ENCODE measurements around the gene BTLA. TPM values are rescaled to one million over a fixed set of nuclear protein-coding genes. Genes with fewer than 3 reads are reported as not detected.
A peak's percentile ranks its signal among the peaks of the same experiment; 100 is the strongest.

The BTLA gene
- polyA plus RNA-seq, 3 donors = 0.05 TPM; not detected in 2

GRCh38 chr3:112481302-112481721 lies 18.0 kb downstream of the BTLA start:
- Histone ChIP-seq H3K36me3 (replicated peaks in 1 of 2; ENCODE audit: control insufficient read depth in 1 of 2, insufficient read depth in 2 of 2, low read length in 2 of 2) (no peaks in the 10 kb centered on the region), H4K20me1 (ENCODE audit: insufficient read depth, low read length) (no peaks in the 10 kb centered on the region), H3K79me2 (ENCODE audit: insufficient read depth, low read length) (no peaks in the 10 kb centered on the region), H2AFZ (ENCODE audit: insufficient read depth, low read depth, low read length, poor library complexity, severe bottlenecking) (no peak overlapping the region), H3K27ac (ENCODE audit: low read depth in 1 of 2, low read length in 2 of 2) (no peak overlapping the region), H3K9me3 (replicated peaks in 1 of 2; ENCODE audit: control insufficient read depth in 1 of 2, insufficient read depth in 1 of 2, low read length in 2 of 2) (no peaks in the 10 kb centered on the region), H3K4me3 (replicated peaks in 1 of 3; ENCODE audit: low read depth in 2 of 3, low read length in 3 of 3) (no peak overlapping the region), H3K4me1 (ENCODE audit: control insufficient read depth in 1 of 2, insufficient read depth in 2 of 2, low read length in 2 of 2) (peaks cover 17 to 39% of the 10 kb centered on the region in 2 donors), H3K27me3 (ENCODE audit: control insufficient read depth in 2 of 2, insufficient read depth in 2 of 2, low read length in 2 of 2) (no peaks in the 10 kb centered on the region), H3K4me2 (replicated peaks; ENCODE audit: extremely low read depth, low read length, poor library complexity, severe bottlenecking) (no peak overlapping the region), H3K9ac (ENCODE audit: insufficient read depth, low read length, poor library complexity, severe bottlenecking) (no peak overlapping the region)
- Mint-ChIP-seq H3K4me1 (peaks cover 47% of the 10 kb centered on the region), H3K4me3 (no peak overlapping the region), H3K27ac (no peak overlapping the region), H3K27me3 (ENCODE audit: low read depth in 3 of 3) (no peaks in the 10 kb centered on the region), H3K36me3 (no peaks in the 10 kb centered on the region), H3K9me3 (peaks cover 0 to 7% (median 1%) of the 10 kb centered on the region in 7 donors)
- no peak for TF ChIP-seq CTCF (IDR thresholded peaks at IDR 0.05)
- intact Hi-C loops (cut with micrococcal nuclease) = no loop called here
- no peak for DNase-seq

DNA sequence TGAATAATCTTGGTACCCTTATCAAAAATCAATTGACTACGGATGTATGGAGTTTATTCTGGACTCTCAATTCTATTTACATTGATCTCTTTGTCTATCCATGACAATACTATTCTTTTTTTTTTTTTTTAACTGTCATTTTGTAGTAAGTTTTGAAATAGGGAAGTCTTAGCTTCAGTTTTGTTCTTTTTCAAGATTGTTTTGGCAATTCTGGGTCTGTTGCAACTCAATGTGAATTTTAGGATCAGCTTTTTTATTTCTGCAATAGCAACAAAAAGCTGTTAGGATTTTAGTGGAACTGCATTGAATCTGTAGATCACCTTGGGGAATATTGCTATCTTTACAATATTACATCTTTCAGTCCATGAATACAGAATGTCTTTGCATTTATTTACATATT lies 21.4 kb downstream of the BTLA start:
- H3K9me3 ChIP-seq (replicated peaks in 1 of 2; ENCODE audit: control insufficient read depth in 1 of 2, insufficient read depth in 1 of 2, low read length in 2 of 2) = no peaks in the 10 kb centered on the region
- H3K79me2 ChIP-seq (ENCODE audit: insufficient read depth, low read length) = no peaks in the 10 kb centered on the region
- no peaks in the 10 kb centered on the region for H4K20me1 ChIP-seq (ENCODE audit: insufficient read depth, low read length)
- H3K4me2 ChIP-seq (replicated peaks; ENCODE audit: extremely low read depth, low read length, poor library complexity, severe bottlenecking) = peak overlapping the region; percentile 43
- peaks cover 0 to 7% (median 1%) of the 10 kb centered on the region in 7 donors for H3K9me3 Mint-ChIP-seq
- TF ChIP-seq CTCF (IDR thresholded peaks at IDR 0.05) = no peak
- DNase-seq = peak; percentile 22 to 47 (median 36)
- H2AFZ ChIP-seq (ENCODE audit: insufficient read depth, low read depth, low read length, poor library complexity, severe bottlenecking) = no peak overlapping the region
- H3K36me3 ChIP-seq (replicated peaks in 1 of 2; ENCODE audit: control insufficient read depth in 1 of 2, insufficient read depth in 2 of 2, low read length in 2 of 2) = no peaks in the 10 kb centered on the region
- no CpG with 5 or more reads among the region's 1 CpG for WGBS (ENCODE audit: insufficient coverage)
- H3K27ac Mint-ChIP-seq = peak overlapping the region in 6 of 7 donors; percentile 40 to 78 (median 78)
- no peak overlapping the region for H3K4me3 Mint-ChIP-seq
- intact Hi-C loops (cut with micrococcal nuclease) = no loop called here
- peaks cover 47 to 72% of the 10 kb centered on the region in 2 donors for H3K4me1 ChIP-seq (ENCODE audit: control insufficient read depth in 1 of 2, insufficient read depth in 2 of 2, low read length in 2 of 2)
- H3K4me3 ChIP-seq (replicated peaks in 1 of 3; ENCODE audit: low read depth in 2 of 3, low read length in 3 of 3) = peak overlapping the region in 1 of 3 experiments; percentile 8
- no peaks in the 10 kb centered on the region for H3K27me3 ChIP-seq (ENCODE audit: control insufficient read depth in 2 of 2, insufficient read depth in 2 of 2, low read length in 2 of 2)
- peak overlapping the region in 1 of 2 donors; percentile 60 for H3K27ac ChIP-seq (ENCODE audit: low read depth in 1 of 2, low read length in 2 of 2)
- H3K9ac ChIP-seq (ENCODE audit: insufficient read depth, low read length, poor library complexity, severe bottlenecking) = no peak overlapping the region
- H3K4me1 Mint-ChIP-seq = peaks cover 78% of the 10 kb centered on the region
- H3K36me3 Mint-ChIP-seq = no peaks in the 10 kb centered on the region
- peaks cover 0 to 4% (median 0%) of the 10 kb centered on the region in 3 donors for H3K27me3 Mint-ChIP-seq (ENCODE audit: low read depth in 3 of 3)

Measured in CD14-positive monocyte (primary cell).